GM19452 (cell line): ENCODE results near the gene ADAMTS9.

Experiments used
- ATAC-seq: cut with Tn5 transposase; IDR thresholded peaks from one replicate; pipeline ENCODE4 v1.9.1; 2021; ENCODE audit not compliant: unreplicated experiment

The ADAMTS9 gene

DNA sequence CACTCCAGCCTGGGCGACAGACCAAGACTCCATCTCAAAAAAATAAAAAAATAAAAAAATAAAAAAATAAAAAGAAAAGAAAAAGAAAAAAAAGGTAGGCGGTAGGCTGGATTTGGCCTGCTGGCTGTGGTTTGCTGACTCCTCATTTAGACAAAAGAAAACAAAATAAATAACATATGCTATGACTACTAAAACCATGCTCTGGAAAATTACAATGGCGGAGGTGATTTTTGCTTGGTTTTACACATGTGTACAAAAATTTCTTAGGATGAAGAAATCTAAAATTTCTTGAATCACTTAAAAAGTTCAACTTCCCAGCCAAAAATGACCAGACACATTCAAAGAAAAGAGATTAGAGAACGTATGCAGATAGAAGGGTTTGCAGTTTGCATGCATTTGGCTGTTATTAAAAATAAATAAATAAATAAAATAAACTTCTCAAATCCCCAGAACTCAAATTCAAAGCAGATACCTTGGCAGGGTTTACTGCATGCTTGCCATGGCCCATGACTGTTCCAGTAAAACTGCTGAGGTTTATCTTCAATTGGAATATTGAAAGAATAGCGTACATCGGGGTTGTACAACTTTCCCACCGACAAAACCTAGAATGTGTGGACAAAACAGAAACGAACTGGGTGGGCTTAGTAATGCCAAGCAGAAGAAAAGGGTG lies 65.9 kb downstream of the ADAMTS9 start:
- ATAC-seq, result no peak

DNA sequence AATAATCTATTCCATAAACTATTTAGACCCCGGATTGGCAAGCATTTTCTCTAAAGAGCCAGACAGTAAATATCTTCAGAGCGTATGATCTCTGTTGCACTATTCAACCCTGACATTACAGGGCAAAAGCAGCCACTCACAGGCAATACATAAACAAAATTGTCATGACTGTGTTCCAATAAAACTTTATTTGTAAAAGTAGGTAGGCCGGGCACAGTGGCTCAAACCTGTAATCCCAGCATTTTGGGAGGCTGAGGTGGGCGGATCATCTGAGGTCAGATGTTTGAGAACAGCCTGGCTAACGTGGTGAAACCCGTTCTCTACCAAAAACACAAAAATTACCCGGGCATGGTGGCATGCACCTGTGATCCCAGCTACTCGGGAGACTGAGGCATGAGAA lies 66.5 kb downstream of the ADAMTS9 start:
- no peak for ATAC-seq

DNA sequence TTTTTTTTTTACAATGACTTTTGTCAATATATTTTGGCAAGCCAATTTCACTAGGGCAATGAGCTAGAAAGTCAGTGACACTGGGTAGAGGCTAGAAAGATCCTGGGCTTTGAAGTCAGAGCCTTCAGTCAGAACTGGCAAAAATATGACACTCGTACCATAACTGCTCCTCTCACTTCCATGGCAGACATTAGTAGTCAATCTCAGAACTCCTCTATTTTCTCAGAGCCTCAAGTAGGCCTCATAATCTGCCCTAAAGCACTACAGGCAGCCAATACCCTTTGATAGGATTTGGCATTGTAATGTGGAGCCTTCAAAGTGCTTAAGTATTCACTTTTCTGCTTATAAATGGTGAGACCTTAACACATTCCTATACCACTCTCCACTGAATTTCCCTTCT lies 67.8 kb downstream of the ADAMTS9 start:
- no peak for ATAC-seq

DNA sequence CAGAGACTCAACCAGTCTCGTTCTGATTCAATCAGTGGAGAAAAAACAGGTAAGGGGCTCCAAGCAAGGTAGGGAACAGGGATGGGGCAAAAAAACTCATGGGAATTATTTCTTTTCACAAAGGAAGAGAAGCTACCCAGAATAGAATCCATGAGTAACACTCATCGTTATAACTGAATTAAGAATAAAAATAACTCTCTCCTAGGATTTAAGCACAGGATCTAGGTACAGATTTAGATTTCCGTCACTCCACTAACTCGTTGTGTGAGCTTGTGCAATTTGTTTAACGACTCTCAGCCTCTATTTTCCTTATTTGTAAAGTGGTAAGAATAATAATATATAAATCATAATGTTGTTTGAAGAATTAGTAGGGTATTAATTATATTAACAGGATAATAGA lies 68.6 kb downstream of the ADAMTS9 start:
- ATAC-seq, result no peak

DNA sequence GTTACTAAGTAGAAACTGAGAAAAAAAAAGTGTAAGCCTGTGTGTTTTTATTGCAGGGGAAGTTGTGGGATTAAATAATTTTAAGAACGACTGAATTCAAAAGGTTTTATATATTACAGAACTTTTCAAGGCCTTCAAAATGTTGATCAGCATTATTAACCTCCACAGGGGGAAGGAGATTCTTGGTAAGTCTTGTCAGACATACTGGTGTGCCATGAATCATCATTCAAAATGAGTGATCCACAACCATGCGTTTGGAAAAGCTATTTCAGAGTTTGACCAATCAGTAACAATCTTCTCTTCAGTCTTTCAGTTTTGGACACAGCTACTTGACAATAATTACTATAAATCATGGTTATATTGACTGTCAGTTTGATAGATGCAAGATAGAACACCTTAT lies 70.2 kb downstream of the ADAMTS9 start:
- ATAC-seq, result no peak

DNA sequence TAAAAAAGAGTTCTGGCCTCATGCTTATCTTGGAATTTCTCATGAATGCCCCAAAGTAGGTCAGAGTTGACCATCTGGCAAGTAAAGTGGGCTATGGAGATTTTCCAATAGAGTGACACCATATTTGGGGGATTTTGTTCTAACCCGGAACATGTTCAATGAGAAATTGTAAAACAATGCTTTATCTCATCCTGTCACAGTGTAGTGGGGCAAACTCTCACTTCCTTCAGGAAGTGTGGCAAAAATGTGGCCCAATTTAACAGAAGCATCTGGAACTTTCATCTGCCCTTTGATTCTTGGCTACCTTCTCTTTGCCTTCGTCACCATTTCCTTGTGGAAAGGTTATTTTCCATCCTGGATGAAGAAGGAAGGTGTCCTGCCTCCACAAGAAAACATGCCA lies 70.8 kb downstream of the ADAMTS9 start:
- ATAC-seq, result no peak

DNA sequence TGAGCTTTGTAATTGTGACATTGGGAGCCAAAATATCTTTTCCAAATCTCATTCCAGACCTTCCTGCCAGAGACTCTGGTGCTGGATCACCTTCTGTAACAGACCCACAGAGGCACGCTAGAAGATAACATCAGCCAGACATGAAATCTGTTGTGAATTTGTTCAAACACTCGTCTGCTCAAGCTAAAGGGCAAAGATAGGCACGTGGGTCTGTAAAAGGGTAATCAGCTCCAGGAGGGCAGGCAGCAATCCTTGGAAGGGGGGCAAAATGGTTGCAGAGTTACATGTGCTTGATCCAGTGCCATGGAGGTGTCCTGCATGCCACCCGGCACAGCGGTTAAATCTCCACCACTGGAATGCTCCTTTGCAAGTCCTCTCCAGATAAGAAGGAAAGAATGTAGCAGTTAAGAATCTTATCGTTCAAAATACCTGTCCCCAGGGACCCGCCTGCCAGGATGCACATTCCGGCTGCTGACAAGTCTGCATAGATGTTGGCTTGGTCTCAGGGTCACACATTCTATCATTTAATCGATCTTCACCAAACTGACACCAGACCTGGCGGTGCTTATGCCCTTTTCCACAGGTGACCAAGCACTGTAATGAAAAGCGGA lies 74.8 kb downstream of the ADAMTS9 start:
- no peak for ATAC-seq

DNA sequence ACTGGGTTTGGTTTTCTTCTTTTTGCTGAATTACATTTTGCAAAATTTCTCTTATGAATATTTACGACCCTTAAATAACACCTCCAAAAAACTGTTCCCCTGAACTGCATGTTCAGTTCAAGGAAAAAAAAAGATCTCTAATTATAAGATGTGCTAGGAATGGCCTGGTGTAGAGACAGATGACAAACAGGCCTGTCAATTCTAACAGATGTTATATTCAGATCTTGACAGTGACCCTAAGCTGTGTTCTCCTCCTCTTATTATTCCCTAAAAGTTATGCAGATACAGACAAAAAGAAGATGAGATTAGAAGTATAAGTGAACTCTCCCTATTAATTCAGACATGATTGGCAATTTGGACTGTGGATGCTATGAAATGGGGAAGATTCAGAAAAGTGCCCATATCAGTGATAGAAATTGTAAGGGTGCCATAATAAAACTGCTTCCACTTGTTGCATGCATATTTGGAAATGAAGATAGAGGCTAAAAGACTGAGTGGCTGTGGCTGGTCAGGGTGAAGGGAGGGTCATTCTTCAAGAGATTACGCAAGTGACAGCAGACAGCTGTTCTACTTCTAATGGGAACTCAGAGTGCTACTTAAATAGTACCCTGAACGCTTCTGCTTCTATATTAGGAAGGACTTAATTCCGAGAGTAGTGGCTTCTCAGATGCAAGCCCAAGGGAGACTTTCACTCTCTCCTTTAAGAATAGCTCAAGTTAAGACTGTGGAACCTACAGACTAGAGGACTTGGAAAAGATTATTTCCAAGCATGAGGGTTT lies 75.5 kb downstream of the ADAMTS9 start:
- ATAC-seq, result no peak

DNA sequence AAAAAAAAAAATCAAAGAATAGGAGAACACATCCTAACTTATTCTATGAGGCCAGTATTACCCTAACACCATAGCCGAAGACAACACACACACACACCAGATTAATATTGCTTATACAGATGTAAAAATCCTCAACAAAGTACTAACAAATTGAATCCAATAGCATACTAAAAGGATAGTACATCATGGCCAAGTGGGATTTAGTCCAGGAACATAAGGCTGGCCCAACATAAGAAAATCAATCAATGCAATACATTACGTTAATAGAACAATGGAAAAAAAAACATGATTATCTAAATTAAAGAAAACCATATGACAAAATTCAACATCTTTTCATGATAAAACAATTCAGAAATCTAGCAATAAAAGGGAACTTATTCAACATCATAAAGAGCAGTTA lies 79.1 kb downstream of the ADAMTS9 start:
- no peak for ATAC-seq

DNA sequence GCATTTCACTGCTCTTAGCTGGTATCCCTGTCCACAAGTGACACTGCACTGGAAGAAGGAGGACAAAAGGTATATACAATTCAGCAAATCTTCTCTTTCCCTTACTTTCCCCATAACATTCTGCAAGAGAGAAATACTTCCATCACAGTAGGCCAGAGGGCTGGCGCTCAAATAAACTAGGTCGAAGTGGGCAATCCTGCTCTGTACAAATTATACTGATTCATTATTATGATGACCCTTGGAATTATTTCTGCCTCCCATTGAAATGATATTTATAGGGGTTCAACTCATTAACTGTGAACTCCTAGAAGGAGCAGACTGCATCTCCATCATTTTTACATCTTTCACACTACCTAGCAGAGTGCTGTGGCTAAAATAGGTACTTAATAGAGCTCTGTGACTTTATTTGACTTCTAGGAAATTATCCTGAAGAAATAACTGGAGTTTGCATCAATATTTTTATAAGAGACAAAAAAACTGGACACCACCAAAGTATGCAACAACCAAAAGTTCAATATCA lies 80.7 kb downstream of the ADAMTS9 start:
- no peak for ATAC-seq

DNA sequence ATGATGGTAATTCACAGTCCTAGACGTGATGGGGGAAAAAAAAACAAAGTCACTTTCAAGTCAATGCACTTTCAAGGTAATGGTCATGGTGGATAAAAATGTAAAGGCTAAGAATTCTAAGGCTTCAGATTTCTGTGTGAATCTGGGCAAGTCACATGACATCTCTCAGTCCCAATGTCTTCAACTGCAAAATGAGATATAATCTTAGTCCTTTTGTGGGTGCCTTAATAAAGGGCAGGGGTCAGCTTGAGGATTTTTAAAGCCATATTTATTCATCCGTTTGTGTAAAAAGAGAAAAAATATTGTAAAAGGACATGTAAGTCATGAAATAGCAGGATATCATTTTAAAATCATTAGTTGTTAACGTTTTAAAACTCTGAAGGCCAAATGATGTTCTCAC lies 83.5 kb downstream of the ADAMTS9 start:
- ATAC-seq, result no peak

DNA sequence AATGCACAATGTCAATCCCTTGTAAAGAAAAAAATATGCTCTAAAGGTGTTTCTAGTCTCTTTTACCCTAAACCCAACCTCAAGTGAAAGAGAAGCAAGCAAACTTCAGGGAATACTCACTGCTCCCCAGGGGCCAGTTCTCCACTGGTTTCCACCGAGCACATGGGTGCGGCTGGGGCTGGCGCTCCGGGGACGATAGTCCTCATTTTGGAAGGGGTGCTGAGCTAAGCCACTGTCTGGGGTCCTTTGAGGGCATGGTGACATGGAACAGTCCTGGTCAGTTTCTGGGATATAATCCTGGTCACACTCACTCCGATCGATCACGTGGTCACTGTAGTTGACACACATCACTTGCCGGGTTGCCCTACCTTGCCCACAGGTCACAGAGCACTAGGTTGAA lies 86.0 kb downstream of the ADAMTS9 start:
- no peak for ATAC-seq

DNA sequence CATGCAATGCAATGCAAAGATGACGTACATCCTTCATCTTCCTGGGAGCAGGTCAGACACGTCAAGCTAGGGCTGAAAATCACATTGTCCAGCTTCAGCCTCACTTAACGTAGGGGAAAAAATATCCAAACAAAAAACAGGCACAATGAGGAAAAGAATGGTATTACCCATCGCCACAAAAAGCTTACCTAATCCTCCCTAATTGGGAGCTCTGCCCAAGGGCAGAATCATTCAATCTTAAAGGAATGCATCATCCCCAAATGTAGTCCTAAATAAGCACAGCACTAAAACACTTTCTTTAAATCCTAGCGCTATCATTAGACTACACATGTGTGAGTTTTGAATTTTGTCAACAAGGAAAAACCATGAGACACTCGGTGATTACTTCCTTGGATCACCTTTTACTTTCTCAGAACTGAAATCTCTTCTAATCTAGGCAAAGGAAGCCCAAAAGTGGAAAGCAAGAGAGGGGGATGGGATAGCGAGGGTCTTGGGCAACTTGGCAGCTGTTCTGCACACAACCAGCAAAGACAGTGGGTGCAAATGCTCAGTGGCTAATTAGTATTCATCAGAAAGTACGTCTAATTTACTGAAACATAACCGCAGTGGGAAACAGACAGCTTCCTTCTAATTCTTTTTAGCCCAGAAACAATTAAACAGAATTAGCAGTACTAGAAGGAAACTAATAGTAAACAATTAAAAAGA lies 87.4 kb downstream of the ADAMTS9 start:
- no peak for ATAC-seq

DNA sequence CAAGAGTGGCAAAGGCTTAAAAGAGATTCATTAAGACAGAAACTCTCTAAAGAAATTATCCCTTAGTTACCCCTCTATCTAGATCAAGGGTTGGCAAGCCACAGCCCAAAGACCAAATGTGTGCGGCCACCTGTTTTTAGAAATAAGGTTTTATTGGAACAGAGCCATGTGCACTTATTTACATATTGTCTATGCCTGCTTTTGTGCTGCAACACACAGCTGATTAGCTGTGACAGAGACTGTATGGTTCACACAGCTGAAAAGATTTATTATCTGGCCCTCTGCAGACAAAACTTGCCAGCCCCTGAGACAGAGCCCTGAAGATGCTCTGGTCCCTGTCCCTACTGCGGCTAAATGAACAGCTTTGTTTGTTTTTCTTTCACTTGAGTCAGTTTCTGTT lies 88.1 kb downstream of the ADAMTS9 start:
- no peak for ATAC-seq

DNA sequence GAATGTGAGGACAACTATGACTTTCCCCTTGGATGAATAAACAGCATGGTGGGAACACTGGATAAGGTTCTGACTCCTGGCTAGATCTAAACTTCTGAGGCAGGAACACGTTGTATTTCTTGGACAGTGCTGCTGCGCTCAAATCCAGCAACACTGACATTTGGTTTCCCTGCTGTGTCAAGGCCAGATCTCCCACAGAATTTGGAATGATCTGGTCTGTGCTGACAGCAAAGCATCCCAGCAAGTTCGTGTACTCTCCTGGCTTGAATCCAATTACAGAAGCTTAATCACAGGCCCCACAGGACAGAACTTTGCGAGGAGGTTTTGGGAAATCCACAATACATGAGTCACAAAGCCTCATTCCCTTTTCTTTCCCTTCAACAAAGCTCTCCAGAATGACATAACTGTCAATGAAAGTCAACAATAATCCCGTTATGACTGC lies 92.5 kb downstream of the ADAMTS9 start:
- no peak for ATAC-seq

DNA sequence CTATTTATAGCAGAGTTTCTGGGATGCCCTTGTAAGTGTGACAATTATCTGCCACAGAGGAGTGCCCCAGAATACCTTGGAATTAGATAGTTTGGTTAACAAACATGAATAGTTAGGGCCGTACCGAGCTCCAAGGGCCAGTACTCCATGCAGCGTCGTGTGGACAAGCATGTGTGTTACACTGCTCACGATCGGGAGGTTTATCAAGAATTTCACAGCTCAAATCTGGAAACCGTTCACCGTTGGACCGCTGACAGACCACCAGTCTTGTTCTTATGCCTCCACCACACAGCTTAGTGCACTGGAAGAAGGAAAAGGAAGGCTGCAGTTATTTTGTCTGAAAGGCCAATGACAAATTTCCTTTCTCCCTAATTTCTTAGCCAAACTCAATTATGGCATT lies 93.7 kb downstream of the ADAMTS9 start:
- ATAC-seq, result no peak

DNA sequence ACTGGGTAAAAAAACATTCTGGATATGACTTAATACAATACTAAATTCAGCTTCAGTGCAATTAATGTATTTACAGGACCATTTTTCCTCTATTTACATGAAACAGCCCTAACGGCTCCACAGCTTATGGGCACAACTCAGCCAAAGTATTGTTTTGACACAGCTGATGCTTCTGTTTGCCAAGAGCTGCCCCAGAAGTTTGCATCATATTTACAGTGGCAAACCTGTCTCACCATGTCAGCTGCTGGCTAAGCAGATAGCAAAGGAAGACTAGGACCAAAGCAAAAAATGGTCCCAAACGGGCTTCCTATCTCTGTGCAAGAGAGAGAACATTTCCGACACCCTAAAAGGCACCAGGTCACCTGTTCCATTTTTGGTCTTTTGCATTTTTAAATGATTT lies 94.5 kb downstream of the ADAMTS9 start:
- ATAC-seq, result no peak

DNA sequence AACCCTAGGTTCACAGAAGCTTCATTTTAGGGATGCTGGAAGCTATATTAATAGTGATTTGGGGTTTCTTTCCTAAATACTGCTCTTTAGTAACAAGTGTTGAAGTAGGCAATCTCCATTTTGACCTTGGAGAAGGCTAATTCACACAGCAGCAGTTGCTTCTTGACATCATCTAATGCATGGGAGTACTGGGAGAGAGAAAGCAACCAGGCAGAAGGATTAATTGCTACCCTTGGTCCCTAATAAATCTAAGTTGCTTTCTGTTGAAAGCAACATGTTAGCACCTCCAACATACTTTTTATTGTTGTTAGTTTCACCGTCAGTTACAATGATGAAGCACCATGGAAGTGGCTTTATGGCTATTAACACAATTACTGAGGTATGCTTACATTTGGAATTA lies 96.2 kb downstream of the ADAMTS9 start:
- no peak for ATAC-seq

DNA sequence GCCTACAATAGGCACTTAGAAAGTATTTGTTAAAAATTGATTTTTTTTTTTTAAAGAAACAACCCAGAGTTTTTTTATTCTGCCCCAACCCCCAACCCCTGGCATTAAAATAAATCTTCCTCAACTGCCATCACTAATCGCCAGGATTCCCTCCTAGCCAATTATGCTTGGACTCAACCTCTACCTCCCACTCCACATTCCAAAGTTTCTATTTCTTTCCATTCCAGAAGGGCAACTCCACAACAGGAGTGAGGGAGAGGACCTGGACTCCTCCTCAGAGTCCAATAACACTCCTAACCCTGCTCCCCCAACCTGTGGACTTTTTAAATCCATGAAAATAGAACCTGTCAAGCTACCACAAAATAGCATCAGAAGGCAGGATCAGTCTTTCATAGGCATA lies 99.4 kb downstream of the ADAMTS9 start:
- no peak for ATAC-seq

DNA sequence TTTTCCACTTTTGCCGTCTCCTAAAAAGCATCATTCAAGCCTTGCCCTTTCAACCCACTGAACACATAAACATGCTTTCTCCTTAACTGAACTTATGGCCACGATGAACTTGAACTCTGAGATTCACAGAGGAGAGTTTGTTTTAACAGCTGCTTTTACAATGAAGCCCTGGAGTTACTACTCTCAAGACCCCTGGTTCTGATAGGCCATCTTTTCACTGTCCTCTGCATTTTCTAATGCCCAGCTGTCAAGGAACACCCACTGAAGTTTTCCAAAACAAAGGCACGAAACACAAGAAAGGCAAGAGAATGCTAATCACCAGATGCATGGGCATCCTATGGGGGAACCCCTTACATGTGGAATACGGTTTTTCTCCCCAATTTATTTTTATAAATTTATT lies 100.8 kb downstream of the ADAMTS9 start:
- ATAC-seq, result no peak

DNA sequence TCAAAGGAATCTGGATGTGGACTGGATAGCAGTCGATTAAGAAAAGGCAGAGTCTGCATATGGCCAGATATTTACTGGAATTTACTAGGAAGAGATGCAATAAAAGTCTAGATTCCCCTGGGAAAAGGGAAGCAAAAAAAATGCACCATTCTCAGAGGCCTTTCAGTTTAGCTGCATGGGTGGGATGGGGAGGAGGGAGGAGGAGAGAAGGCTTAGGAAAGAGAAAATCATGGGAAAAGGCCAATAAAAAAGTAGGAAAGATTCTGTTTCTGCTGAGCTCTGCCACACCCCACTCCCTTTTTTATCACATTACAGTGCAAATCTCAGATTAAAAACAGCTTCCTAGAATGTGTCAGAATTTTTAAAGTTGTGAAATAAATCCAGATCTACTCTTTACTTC lies 103.6 kb downstream of the ADAMTS9 start:
- no peak for ATAC-seq

DNA sequence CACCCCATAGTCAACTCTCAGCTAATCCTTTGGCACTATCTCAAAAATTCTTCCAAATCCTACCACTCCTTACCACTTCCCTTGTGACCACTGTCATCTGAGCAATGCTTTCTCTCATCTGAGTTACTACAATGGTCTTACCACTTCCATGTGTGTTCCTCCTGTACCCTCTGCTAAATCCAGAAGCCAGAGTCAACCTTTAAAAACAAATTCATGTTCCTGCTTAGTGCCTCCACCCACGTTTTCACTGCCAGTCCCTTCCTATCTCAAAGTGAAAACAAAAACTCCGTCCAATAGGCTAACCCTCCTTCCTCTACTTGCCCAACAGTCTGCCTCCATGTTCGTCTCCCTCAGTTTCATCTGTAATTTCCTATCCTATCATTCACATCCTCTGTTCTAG lies 109.0 kb downstream of the ADAMTS9 start:
- ATAC-seq, result no peak
